Skeletal muscle tissue (tissue), 4 donors: ENCODE data around the gene PALM2AKAP2. TPM values are rescaled to one million over a fixed set of nuclear protein-coding genes. Genes with fewer than 3 reads are reported as not detected.

Experiments used
- H3K27ac ChIP-seq: one replicate; pipeline ENCODE4 v1.7.0; 2013; ENCODE audit warnings: mild to moderate bottlenecking, low read depth, low read length, inconsistent platforms
- H3K27me3 ChIP-seq, 3 donors: one replicate each; pipeline ENCODE4 v1.7.0; 2013; ENCODE audit warnings: low read length in 3 of 3; ENCODE audit not compliant: control insufficient read depth in 3 of 3, insufficient read depth in 3 of 3
- H3K36me3 ChIP-seq, 3 donors: one replicate each; pipeline ENCODE4 v1.7.0; 2013; ENCODE audit warnings: low read length in 3 of 3; ENCODE audit not compliant: control insufficient read depth in 3 of 3, insufficient read depth in 3 of 3
- H3K4me1 ChIP-seq, 3 donors: one replicate each; pipeline ENCODE4 v1.7.0; 2013; ENCODE audit warnings: low read length in 3 of 3, mild to moderate bottlenecking in 3 of 3; ENCODE audit not compliant: control insufficient read depth in 3 of 3, insufficient read depth in 3 of 3
- H3K4me3 ChIP-seq, 3 donors: one replicate each; pipeline ENCODE4 v1.7.0; 2013; ENCODE audit warnings: low read length in 3 of 3
- H3K9ac ChIP-seq, 3 donors: one replicate each; pipeline ENCODE4 v1.7.0; 2013; ENCODE audit warnings: low read length in 3 of 3, mild to moderate bottlenecking in 3 of 3, moderate library complexity in 2 of 3, low read depth in 1 of 3
- H3K9me3 ChIP-seq, 3 donors: one replicate each; pipeline ENCODE4 v1.7.0; 2013; ENCODE audit warnings: low read length in 3 of 3; ENCODE audit not compliant: control insufficient read depth in 3 of 3
- total RNA-seq: library from RNA; depleted of rRNA; stranded (reverse); fragments of >200 nt; gene quantifications from one replicate; pipeline ENCODE4 v1.2.3, GENCODE V29; 2014
- donor health status: Osteomylitis.

Gene PALM2AKAP2
- total RNA-seq, 1 donor from 2014 or later = 24.0 TPM

GRCh38 chr9:109789556-109789955 is 9.6 kb downstream of the PALM2AKAP2 start:
- Histone ChIP-seq H3K27me3 (no peaks in the 10 kb centered on the region), H3K4me1 (peaks cover 4 to 12% (median 7%) of the 10 kb centered on the region in 3 donors), H3K9ac (no peak overlapping the region), H3K27ac (no peak overlapping the region), H3K4me3 (no peak overlapping the region), H3K36me3 (no peaks in the 10 kb centered on the region), H3K9me3 (no peaks in the 10 kb centered on the region)

- Histone ChIP-seq H3K4me1 (peaks cover 4 to 12% (median 7%) of the 10 kb centered on the region in 3 donors), H3K4me3 (no peak overlapping the region), H3K9ac (no peak overlapping the region), H3K36me3 (no peaks in the 10 kb centered on the region), H3K9me3 (no peaks in the 10 kb centered on the region), H3K27me3 (no peaks in the 10 kb centered on the region), H3K27ac (no peak overlapping the region)
These were observed 10.0 kb downstream of the PALM2AKAP2 start for GRCh38 chr9:109789971-109790370.

GRCh38 chr9:109791003-109791677 is 11.1 kb downstream of the PALM2AKAP2 start:
- H3K27me3 ChIP-seq = no peaks in the 10 kb centered on the region
- no peak overlapping the region for H3K4me3 ChIP-seq
- no peak overlapping the region for H3K9ac ChIP-seq
- no peak overlapping the region for H3K27ac ChIP-seq
- peaks cover 4 to 12% (median 7%) of the 10 kb centered on the region in 3 donors for H3K4me1 ChIP-seq
- no peaks in the 10 kb centered on the region for H3K36me3 ChIP-seq
- no peaks in the 10 kb centered on the region for H3K9me3 ChIP-seq

GRCh38 chr9:109791747-109792146 is 11.7 kb downstream of the PALM2AKAP2 start:
- H3K36me3 ChIP-seq = no peaks in the 10 kb centered on the region
- H3K27me3 ChIP-seq = no peaks in the 10 kb centered on the region
- H3K9ac ChIP-seq = no peak overlapping the region
- H3K9me3 ChIP-seq = no peaks in the 10 kb centered on the region
- H3K4me3 ChIP-seq = no peak overlapping the region
- H3K27ac ChIP-seq = no peak overlapping the region
- peaks cover 4 to 12% (median 7%) of the 10 kb centered on the region in 3 donors for H3K4me1 ChIP-seq

GRCh38 chr9:109792951-109793546 is 13.1 kb downstream of the PALM2AKAP2 start:
- Histone ChIP-seq H3K36me3 (no peaks in the 10 kb centered on the region), H3K4me1 (peaks cover 4 to 12% (median 7%) of the 10 kb centered on the region in 3 donors), H3K27ac (peak overlapping the region; percentile 29), H3K9me3 (no peaks in the 10 kb centered on the region), H3K27me3 (no peaks in the 10 kb centered on the region), H3K9ac (no peak overlapping the region), H3K4me3 (peak overlapping the region in 1 of 3 donors; percentile 7)

GRCh38 chr9:109793921-109794320 is 13.9 kb downstream of the PALM2AKAP2 start:
- H3K27ac ChIP-seq = peak overlapping the region; percentile 19
- H3K27me3 ChIP-seq = no peaks in the 10 kb centered on the region
- H3K9ac ChIP-seq = no peak overlapping the region
- no peaks in the 10 kb centered on the region for H3K36me3 ChIP-seq
- no peak overlapping the region for H3K4me3 ChIP-seq
- H3K4me1 ChIP-seq = peaks cover 4 to 12% (median 7%) of the 10 kb centered on the region in 3 donors
- H3K9me3 ChIP-seq = no peaks in the 10 kb centered on the region

GRCh38 chr9:109794361-109795012 is 14.5 kb downstream of the PALM2AKAP2 start:
- Histone ChIP-seq H3K4me1 (peaks cover 4 to 12% (median 9%) of the 10 kb centered on the region in 3 donors), H3K27ac (peak overlapping the region; percentile 19), H3K36me3 (no peaks in the 10 kb centered on the region), H3K27me3 (no peaks in the 10 kb centered on the region), H3K9ac (no peak overlapping the region), H3K9me3 (no peaks in the 10 kb centered on the region), H3K4me3 (no peak overlapping the region)

- Histone ChIP-seq H3K4me3 (no peak overlapping the region), H3K36me3 (no peaks in the 10 kb centered on the region), H3K4me1 (peaks cover 4 to 12% (median 9%) of the 10 kb centered on the region in 3 donors), H3K27me3 (no peaks in the 10 kb centered on the region), H3K9me3 (no peaks in the 10 kb centered on the region), H3K27ac (no peak overlapping the region), H3K9ac (no peak overlapping the region)
These were observed 15.6 kb downstream of the PALM2AKAP2 start for GRCh38 chr9:109795613-109796012.

- H3K27me3 ChIP-seq = no peaks in the 10 kb centered on the region
- H3K27ac ChIP-seq = no peak overlapping the region
- H3K4me3 ChIP-seq = no peak overlapping the region
- H3K36me3 ChIP-seq = no peaks in the 10 kb centered on the region
- no peaks in the 10 kb centered on the region for H3K9me3 ChIP-seq
- peaks cover 4 to 12% (median 9%) of the 10 kb centered on the region in 3 donors for H3K4me1 ChIP-seq
- no peak overlapping the region for H3K9ac ChIP-seq
These were observed 16.1 kb downstream of the PALM2AKAP2 start for GRCh38 chr9:109796078-109796477.

- H3K9ac ChIP-seq = no peak overlapping the region
- no peaks in the 10 kb centered on the region for H3K36me3 ChIP-seq
- H3K4me1 ChIP-seq = peaks cover 4 to 12% (median 9%) of the 10 kb centered on the region in 3 donors
- H3K27me3 ChIP-seq = no peaks in the 10 kb centered on the region
- H3K9me3 ChIP-seq = no peaks in the 10 kb centered on the region
- H3K4me3 ChIP-seq = no peak overlapping the region
- no peak overlapping the region for H3K27ac ChIP-seq
These were observed 17.0 kb downstream of the PALM2AKAP2 start for GRCh38 chr9:109797006-109797405.
